Left ventricle myocardium inferior (tissue), 1 donor: ENCODE data around the gene ARL16. TPM values are rescaled to one million over a fixed set of nuclear protein-coding genes. Genes with fewer than 3 reads are reported as not detected.

Experiments used
- DNase-seq: peaks from one replicate; pipeline ENCODE4 v3.0.0-alpha.2; 2020
- H3K27ac ChIP-seq: fragments of 200-600 bp; replicated peaks from 2 replicates; pipeline ENCODE4 v1.8.0; 2021
- H3K27me3 ChIP-seq: fragments of 200-600 bp; 2 replicates; pipeline ENCODE4 v1.8.0; 2021; ENCODE audit warnings: low read depth
- H3K36me3 ChIP-seq: fragments of 200-600 bp; 2 replicates; pipeline ENCODE4 v1.8.0; 2021
- H3K4me1 ChIP-seq: fragments of 200-600 bp; 2 replicates; pipeline ENCODE4 v1.8.0; 2021
- H3K4me3 ChIP-seq: fragments of 200-600 bp; 2 replicates; pipeline ENCODE4 v1.8.0; 2021; ENCODE audit warnings: mild to moderate bottlenecking, moderate library complexity
- H3K9me3 ChIP-seq: fragments of 200-600 bp; replicated peaks from 2 replicates; pipeline ENCODE4 v1.8.0; 2021
- intact Hi-C: fragments of 100-400 bp; cut with micrococcal nuclease; formaldehyde crosslinking; loops from one replicate; pipeline ENCODE4 v1.11.0; 2022
- total RNA-seq: library from RNA; stranded (reverse); fragmentation: NEBNext Ultra II Directional; extraction: Animal tissue kit (Norgen Biotek cat#: 25700); gene quantifications from one replicate; pipeline ENCODE4 v1.2.1, GENCODE V29; 2021
- TF ChIP-seq, protein P1 (sequence below): fragments of 200-600 bp; IDR thresholded peaks from 2 replicates; pipeline ENCODE4 v1.8.0; 2021; ENCODE audit warnings: antibody characterized with exemption, mild to moderate bottlenecking, borderline replicate concordance
- donor health status: DM: no; HTN: yes; CAD: no; lungs with severe emphysema.

The ARL16 gene
- total RNA-seq, 1 donor from 2014 or later: 9.0 TPM

DNA sequence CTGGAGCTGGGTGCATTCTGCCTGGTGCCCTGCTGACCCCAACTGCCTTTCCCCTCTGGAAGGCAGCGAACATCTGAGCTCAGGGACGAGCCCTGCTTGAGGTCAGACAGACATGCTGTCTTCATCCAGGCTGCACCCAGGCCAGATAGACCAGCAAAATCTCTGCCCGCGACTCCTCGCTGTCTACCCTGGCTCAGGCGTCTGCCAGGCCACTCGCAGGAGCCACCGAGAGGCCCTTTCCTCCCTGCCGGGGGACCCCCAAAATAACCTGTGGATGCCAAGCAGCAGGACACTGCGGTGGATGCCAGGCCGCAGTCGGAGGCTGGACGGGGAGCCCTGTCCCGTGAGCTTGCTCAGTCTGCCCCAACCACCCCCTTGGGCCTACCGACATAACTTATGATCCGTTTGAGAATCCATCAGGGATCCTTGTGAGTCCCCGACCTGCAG, 25.2 kb upstream of the ARL16 start:
- TF ChIP-seq, protein P1, sequence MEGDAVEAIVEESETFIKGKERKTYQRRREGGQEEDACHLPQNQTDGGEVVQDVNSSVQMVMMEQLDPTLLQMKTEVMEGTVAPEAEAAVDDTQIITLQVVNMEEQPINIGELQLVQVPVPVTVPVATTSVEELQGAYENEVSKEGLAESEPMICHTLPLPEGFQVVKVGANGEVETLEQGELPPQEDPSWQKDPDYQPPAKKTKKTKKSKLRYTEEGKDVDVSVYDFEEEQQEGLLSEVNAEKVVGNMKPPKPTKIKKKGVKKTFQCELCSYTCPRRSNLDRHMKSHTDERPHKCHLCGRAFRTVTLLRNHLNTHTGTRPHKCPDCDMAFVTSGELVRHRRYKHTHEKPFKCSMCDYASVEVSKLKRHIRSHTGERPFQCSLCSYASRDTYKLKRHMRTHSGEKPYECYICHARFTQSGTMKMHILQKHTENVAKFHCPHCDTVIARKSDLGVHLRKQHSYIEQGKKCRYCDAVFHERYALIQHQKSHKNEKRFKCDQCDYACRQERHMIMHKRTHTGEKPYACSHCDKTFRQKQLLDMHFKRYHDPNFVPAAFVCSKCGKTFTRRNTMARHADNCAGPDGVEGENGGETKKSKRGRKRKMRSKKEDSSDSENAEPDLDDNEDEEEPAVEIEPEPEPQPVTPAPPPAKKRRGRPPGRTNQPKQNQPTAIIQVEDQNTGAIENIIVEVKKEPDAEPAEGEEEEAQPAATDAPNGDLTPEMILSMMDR: no peak
- H3K27me3 ChIP-seq: no peaks in the 10 kb centered on the region
- no peak for DNase-seq
- no peak overlapping the region for H3K27ac ChIP-seq
- no peak overlapping the region for H3K4me3 ChIP-seq
- H3K4me1 ChIP-seq: peaks cover 46% of the 10 kb centered on the region
- H3K36me3 ChIP-seq: peaks cover 38% of the 10 kb centered on the region
- intact Hi-C loops: no loop called here
- H3K9me3 ChIP-seq: no peaks in the 10 kb centered on the region

DNA sequence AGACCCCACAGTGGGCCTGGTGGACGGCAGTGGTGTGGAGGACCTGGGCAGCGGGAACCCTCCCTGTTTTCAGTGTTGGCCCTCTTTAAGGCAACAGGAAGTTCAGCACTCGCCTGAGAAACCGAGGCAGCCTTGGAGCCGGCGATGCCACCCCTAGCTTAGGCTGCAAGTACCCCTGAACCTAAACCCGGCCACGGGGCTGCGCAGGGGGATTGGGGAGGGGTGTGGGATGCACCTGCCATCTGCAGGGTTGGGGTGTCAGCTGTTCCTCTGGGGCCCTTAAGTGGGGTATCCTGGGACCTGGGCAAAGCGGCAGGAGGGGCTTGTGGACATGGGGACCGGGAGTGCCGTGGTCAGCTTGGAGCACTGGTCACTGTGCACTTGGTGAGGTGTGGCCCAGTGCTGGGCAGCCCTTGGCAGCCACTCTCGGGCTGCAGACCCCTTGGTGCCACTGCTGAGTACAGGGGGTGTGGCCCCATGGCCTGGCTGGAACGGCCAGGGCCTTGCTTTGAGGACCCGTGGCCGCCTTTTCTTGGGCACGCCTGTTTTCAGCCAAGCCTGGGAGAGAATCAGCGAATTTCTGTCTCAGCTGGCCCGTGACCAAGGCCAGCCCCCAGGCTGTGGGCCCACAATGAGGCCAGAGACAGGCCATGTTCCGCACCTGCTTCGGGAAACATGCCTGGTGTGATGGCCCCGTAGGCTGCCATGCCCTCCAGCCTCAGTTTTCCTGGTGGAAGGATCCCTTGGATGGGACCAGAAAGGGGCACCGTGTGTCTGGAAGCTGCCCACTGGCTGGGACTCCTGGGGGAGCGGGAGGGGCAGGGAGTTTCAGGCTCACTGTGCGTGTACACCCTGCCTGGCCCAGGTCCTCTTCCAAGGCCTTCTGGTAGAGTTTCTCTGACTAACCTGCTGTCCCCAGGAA, 24.4 kb upstream of the ARL16 start:
- H3K9me3 ChIP-seq: no peaks in the 10 kb centered on the region
- intact Hi-C loops: no loop called here
- no peaks in the 10 kb centered on the region for H3K27me3 ChIP-seq
- no peak overlapping the region for H3K27ac ChIP-seq
- TF ChIP-seq, protein P1: no peak
- peaks cover 45% of the 10 kb centered on the region for H3K4me1 ChIP-seq
- peaks cover 38% of the 10 kb centered on the region for H3K36me3 ChIP-seq
- H3K4me3 ChIP-seq: no peak overlapping the region
- DNase-seq: no peak

DNA sequence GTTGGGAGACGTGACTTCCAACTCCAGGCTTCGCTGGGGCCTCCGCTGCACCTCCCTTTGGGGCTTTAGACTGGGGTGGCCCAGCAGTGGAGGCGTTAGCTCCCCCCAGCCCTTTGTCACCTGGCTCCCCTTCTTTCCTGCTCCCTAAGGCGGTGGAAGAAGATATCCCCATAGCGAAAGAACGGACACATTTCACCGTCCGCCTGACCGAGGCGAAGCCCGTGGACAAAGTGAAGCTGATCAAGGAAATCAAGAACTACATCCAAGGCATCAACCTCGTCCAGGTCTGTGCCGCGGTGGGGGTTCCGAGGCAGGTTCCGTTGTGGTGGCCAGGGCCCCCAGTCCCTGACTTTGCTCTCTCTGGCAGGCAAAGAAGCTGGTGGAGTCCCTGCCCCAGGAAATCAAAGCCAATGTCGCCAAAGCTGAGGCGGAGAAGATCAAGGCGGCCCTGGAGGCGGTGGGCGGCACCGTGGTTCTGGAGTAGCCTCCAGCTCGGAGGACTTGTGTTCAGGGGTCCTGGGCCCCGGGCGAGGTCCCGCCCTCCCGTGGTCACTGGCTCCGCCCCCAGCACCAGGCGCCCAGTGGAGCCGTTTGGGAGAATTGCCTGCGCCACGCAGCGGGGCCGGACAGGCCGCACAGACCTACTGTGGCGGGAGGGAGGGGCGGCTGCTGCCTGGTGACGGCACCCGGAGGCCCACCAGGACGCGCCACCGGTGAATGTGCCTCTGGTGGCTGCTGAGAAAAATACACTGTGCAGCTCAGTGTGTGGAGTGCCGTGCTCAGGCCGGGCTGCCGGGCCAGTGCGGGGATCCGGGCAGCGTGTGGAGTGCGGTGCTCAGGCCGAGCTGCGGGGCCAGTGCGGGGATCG, 23.4 kb upstream of the ARL16 start:
- Histone ChIP-seq H3K9me3 (no peaks in the 10 kb centered on the region), H3K4me1 (peaks cover 47% of the 10 kb centered on the region), H3K4me3 (no peak overlapping the region), H3K36me3 (peaks cover 38% of the 10 kb centered on the region), H3K27ac (no peak overlapping the region), H3K27me3 (no peaks in the 10 kb centered on the region)
- TF ChIP-seq, protein P1: no peak
- intact Hi-C loops: no loop called here
- no peak for DNase-seq

DNA sequence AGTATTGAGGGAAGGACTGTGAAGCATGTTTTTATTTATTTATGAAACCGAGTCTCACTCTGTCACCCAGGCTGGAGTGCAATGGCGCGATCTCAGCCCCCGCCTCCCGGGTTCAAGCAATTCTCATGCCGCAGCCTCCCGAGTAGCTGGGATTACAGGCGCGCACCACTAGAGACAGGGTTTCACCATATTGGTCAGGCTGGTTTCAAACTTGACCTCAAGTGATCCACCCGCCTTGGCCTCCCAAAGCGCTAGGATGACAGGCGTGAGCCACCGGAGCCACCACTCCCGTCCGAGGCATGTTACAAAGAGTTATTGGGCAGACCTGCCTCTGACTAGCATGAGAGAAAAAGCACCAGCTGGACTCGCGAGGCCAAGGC, 22.6 kb upstream of the ARL16 start:
- intact Hi-C loops: no loop called here
- no peaks in the 10 kb centered on the region for H3K9me3 ChIP-seq
- H3K27ac ChIP-seq: no peak overlapping the region
- peaks cover 47% of the 10 kb centered on the region for H3K4me1 ChIP-seq
- no peak overlapping the region for H3K4me3 ChIP-seq
- no peaks in the 10 kb centered on the region for H3K27me3 ChIP-seq
- TF ChIP-seq, protein P1: no peak
- no peak for DNase-seq
- H3K36me3 ChIP-seq: peaks cover 44% of the 10 kb centered on the region

DNA sequence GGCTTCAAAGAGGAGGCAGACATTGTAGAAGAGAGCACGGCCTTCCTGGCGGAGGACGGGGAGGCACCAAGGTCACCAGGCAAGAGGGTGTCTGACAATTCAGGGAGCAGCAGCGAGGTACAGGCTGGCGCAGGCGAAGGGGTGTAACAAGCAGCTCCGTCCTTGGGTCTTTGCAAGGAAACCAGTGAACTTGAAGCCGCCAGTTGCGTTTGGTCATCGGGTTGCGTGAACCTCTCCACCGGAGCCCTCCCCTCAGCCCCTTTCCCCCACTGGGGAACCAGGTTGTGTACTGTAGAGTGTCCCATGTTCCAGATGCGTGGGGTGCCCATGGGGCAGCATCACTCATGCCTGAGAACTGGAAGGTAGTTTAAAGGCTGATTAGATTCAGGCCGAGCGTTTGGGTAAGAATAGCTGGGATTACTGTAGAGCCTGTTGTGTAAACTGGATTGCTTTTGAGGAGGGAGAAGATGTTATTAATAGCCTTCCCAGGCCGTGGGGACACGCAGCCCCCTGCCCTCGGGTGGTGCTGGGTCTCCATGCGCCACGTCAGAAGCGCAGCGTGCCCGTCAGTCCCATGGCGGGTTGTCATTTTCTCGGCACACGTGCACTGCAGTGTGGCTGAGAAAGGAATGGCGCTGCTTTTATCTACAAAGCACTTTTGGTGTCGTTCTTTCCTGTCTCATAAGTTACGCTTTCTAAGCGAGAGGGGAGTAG, 22.1 kb upstream of the ARL16 start:
- Histone ChIP-seq H3K4me1 (peaks cover 47% of the 10 kb centered on the region), H3K4me3 (no peak overlapping the region), H3K36me3 (peaks cover 50% of the 10 kb centered on the region), H3K27ac (no peak overlapping the region), H3K9me3 (no peaks in the 10 kb centered on the region), H3K27me3 (no peaks in the 10 kb centered on the region)
- intact Hi-C loops: no loop called here
- TF ChIP-seq, protein P1: no peak
- no peak for DNase-seq
